ENCODE measurements around the gene PPIP5K1. TPM values are rescaled to one million over a fixed set of nuclear protein-coding genes. Genes with fewer than 3 reads are reported as not detected.

Gene PPIP5K1
- total RNA-seq, 1 experiment from 2014 or later = 62.4 TPM

DNA sequence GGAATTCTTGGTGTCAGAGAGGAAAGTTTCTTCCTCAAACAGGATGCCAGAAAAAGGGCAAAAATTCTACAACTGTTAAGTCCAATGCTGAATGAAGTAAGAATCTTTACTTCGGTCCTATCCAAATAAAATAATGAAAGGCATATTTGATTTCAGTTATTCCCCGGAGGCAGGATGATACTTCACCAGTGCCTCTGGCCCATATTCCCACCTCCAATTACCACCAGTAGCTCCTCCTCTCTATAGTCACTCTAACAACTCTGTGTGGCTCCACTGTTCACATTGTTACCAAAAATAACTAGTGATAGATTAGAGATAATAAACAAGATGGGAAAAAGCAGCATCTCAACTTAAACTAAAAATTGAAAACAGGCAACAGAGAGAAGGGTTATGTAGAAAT is 51.9 kb downstream of the PPIP5K1 start:
- ChIA-PET CTCF (no interaction called here), POLR2A (no interaction called here), RAD21 (ENCODE audit: low non-redundant PET in 1 of 2, low total read pairs in 2 of 2, uncharacterized antibody in 2 of 2, unreplicated experiment in 2 of 2) (no interaction called here)
- no peak for ATAC-seq
- TF ChIP-seq EZH2phosphoT487 (IDR thresholded peaks at IDR 0.05; ENCODE audit: borderline replicate concordance) (no peak), CEBPB (IDR thresholded peaks at IDR 0.05; ENCODE audit: low read depth) (no peak), RAD21 (IDR thresholded peaks at IDR 0.05; ENCODE audit: low read depth) (no peak), TCF7L2 (IDR thresholded peaks at IDR 0.05; ENCODE audit: borderline replicate concordance, extremely low read depth, insufficient read depth, insufficient read length) (no peak), CBX3 (IDR thresholded peaks at IDR 0.05; ENCODE audit: low read depth) (no peak), SRF (IDR thresholded peaks at IDR 0.05; ENCODE audit: low read depth) (no peak), JUND (IDR thresholded peaks at IDR 0.05) (no peak), POLR2A (IDR thresholded peaks at IDR 0.05; ENCODE audit: borderline replicate concordance, extremely low read depth, insufficient read depth, insufficient read length) (no peak), SIN3A (IDR thresholded peaks at IDR 0.05; ENCODE audit: low read depth) (no peak), YY1 (IDR thresholded peaks at IDR 0.05; ENCODE audit: extremely low read depth, insufficient replicate concordance, low read depth, low read length) (no peak), ELF1 (IDR thresholded peaks at IDR 0.05; ENCODE audit: borderline replicate concordance, low read depth) (no peak), SP1 (IDR thresholded peaks at IDR 0.05; ENCODE audit: low read depth) (no peak), POLR2AphosphoS5 (IDR thresholded peaks at IDR 0.05; ENCODE audit: low read depth, low read length) (no peak), ZFX (IDR thresholded peaks at IDR 0.05) (no peak)
- TF ChIP-seq, protein P1, sequence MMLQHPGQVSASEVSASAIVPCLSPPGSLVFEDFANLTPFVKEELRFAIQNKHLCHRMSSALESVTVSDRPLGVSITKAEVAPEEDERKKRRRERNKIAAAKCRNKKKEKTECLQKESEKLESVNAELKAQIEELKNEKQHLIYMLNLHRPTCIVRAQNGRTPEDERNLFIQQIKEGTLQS (IDR thresholded peaks at IDR 0.05) = no peak
- TF ChIP-seq, protein P2, sequence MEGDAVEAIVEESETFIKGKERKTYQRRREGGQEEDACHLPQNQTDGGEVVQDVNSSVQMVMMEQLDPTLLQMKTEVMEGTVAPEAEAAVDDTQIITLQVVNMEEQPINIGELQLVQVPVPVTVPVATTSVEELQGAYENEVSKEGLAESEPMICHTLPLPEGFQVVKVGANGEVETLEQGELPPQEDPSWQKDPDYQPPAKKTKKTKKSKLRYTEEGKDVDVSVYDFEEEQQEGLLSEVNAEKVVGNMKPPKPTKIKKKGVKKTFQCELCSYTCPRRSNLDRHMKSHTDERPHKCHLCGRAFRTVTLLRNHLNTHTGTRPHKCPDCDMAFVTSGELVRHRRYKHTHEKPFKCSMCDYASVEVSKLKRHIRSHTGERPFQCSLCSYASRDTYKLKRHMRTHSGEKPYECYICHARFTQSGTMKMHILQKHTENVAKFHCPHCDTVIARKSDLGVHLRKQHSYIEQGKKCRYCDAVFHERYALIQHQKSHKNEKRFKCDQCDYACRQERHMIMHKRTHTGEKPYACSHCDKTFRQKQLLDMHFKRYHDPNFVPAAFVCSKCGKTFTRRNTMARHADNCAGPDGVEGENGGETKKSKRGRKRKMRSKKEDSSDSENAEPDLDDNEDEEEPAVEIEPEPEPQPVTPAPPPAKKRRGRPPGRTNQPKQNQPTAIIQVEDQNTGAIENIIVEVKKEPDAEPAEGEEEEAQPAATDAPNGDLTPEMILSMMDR (IDR thresholded peaks at IDR 0.05 in 2 of 3, conservative IDR thresholded peaks at IDR 0.05 in 1 of 3; ENCODE audit: borderline replicate concordance in 1 of 3, insufficient read depth in 1 of 3, low read depth in 2 of 3, low read length in 2 of 3) = no peak
- TF ChIP-seq, protein P3, sequence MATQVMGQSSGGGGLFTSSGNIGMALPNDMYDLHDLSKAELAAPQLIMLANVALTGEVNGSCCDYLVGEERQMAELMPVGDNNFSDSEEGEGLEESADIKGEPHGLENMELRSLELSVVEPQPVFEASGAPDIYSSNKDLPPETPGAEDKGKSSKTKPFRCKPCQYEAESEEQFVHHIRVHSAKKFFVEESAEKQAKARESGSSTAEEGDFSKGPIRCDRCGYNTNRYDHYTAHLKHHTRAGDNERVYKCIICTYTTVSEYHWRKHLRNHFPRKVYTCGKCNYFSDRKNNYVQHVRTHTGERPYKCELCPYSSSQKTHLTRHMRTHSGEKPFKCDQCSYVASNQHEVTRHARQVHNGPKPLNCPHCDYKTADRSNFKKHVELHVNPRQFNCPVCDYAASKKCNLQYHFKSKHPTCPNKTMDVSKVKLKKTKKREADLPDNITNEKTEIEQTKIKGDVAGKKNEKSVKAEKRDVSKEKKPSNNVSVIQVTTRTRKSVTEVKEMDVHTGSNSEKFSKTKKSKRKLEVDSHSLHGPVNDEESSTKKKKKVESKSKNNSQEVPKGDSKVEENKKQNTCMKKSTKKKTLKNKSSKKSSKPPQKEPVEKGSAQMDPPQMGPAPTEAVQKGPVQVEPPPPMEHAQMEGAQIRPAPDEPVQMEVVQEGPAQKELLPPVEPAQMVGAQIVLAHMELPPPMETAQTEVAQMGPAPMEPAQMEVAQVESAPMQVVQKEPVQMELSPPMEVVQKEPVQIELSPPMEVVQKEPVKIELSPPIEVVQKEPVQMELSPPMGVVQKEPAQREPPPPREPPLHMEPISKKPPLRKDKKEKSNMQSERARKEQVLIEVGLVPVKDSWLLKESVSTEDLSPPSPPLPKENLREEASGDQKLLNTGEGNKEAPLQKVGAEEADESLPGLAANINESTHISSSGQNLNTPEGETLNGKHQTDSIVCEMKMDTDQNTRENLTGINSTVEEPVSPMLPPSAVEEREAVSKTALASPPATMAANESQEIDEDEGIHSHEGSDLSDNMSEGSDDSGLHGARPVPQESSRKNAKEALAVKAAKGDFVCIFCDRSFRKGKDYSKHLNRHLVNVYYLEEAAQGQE (IDR thresholded peaks at IDR 0.05; ENCODE audit: low read depth) = no peak
- TF ChIP-seq, protein P4, sequence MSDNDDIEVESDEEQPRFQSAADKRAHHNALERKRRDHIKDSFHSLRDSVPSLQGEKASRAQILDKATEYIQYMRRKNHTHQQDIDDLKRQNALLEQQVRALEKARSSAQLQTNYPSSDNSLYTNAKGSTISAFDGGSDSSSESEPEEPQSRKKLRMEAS (IDR thresholded peaks at IDR 0.05) = no peak
- Histone ChIP-seq H3K9ac (ENCODE audit: low read length) (no peak overlapping the region), H3K79me2 (ENCODE audit: insufficient read depth, low read length) (no peaks in the 10 kb centered on the region), H3K9me3 (ENCODE audit: control insufficient read depth in 1 of 2, insufficient read depth in 1 of 2, low read depth in 1 of 2, low read length in 2 of 2) (no peaks in the 10 kb centered on the region), H3K4me2 (ENCODE audit: low read length) (no peak overlapping the region), H3K4me3 (replicated peaks in 1 of 2; ENCODE audit: low read depth in 1 of 2, low read length in 2 of 2) (no peak overlapping the region), H3K4me1 (ENCODE audit: control insufficient read depth in 1 of 2, insufficient read depth in 2 of 2, low read length in 2 of 2) (no peaks in the 10 kb centered on the region), H3K36me3 (ENCODE audit: control insufficient read depth in 1 of 2, insufficient read depth in 2 of 2, low read length in 2 of 2) (peaks cover 2 to 5% of the 10 kb centered on the region in 2 experiments; a peak in 2 of 4 replicates), H3K27ac (ENCODE audit: low read depth, low read length) (no peak overlapping the region), H2AFZ (ENCODE audit: low read depth, low read length, poor library complexity, severe bottlenecking) (no peak overlapping the region), H3K9me2 (ENCODE audit: insufficient read depth) (no peaks in the 10 kb centered on the region), H4K20me1 (ENCODE audit: insufficient read depth) (no peaks in the 10 kb centered on the region), H3K27me3 (ENCODE audit: insufficient read depth, low read length) (no peaks in the 10 kb centered on the region)
- BruUV-seq (replicated peaks) = no TSS peak
- intact Hi-C loops (cut with micrococcal nuclease) = no loop called here
- no peak for DNase-seq (ENCODE audit: low read depth, low spot score)
